COLO668 (cell line): Measurements from ENCODE around the gene EED.
"Not testable (repeated sequence)": the region's sequence is repeated elsewhere in the genome, so short reads cannot be mapped to it uniquely, and the experiment has no call there.

ENCODE experiments used
- DNase-seq: peaks from one replicate; lab custom pipeline; 2025; ENCODE audit not compliant: unreplicated experiment; lab: John Stamatoyannopoulos, UW

EED gene

DNA sequence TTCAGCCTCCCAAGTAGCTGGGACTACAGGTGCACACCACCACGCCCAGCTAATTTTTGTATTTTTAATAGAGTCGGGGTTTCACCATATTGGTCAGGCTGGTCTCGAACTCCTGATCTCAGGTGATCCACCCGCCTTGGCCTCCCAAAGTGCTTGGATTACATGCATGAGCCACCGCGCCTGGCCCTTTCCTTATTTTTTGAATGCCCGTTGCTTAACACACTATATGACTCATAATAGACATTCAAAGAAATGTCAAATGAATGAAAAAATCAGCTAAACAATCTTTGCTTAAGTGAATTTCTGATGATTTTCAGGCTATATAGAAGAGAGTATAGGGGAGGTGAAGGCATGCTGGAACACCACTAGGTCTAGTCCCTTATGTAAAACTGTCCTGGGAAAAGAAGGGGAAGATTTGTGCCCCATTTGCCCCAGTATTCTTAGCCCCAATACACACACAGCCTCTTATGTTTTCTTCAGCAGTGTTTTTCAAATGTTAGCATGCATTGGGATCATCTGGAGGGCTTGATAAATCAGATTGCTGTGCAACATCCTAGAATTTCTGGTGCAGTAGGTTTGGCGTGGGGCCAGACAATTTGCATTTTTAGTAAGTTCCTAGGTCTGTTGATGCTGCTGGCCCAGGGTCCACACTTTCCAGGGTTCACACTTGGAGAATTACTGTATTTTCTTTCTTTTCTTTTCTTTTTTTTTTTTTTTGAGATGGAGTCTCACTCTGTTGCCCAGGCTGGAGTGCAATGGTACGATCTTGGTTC is 45.1 kb downstream of the EED start:
- DNase-seq = not testable (repeated sequence)

GRCh38 chr11:86291466-86292262 is 47.1 kb downstream of the EED start:
- peak; percentile 12 for DNase-seq

DNA sequence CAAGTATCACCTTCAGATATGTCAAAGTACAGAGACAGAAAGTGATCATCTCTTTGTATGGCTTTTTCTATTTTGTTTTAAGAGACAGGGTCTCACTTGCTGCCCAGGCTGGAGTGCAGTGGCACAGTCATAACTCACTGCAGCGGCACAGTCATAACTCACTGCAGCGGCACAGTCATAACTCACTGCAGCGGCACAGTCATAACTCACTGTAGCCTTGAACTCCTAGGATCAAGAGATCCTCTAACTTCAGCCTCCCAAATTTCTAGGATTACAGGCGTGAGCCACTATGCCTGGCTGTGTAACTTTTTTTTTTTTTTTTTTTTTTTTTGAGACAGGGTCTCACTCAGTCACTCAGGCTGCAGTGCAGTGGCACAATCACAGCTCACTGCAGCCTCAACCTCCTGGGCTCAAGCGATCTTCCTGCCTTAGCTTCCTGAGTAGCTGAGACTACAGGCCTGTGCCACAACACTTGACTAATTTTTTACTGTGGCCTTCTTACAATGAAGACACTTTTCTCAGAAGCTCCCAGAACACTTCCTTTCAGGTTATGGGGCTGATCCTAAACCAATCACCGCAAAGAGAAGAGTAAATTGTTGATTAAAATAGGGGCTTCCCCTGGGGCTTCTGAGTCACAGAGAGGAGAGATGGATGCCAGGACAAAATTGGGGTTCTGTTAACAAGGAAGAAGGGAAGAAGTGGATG is 48.5 kb downstream of the EED start:
- DNase-seq = no peak

GRCh38 chr11:86294026-86294425 is 49.5 kb downstream of the EED start:
- no peak for DNase-seq

DNA sequence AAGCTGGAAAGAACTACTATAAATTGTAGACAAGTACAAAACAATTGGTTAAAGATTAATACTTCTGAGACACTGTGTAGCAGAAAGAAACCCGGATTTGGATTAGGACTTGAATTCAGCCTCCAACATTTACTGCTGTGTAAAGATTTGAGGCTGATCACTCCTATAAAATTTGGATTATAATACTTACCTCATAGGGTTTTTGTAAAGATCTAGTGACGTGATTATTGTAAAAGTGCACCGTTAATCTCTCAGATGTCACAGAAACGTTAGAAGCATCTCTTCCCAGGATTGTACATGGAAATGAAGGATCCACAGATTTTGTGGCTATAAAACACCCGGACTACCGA is 57.2 kb downstream of the EED start:
- DNase-seq = no peak

DNA sequence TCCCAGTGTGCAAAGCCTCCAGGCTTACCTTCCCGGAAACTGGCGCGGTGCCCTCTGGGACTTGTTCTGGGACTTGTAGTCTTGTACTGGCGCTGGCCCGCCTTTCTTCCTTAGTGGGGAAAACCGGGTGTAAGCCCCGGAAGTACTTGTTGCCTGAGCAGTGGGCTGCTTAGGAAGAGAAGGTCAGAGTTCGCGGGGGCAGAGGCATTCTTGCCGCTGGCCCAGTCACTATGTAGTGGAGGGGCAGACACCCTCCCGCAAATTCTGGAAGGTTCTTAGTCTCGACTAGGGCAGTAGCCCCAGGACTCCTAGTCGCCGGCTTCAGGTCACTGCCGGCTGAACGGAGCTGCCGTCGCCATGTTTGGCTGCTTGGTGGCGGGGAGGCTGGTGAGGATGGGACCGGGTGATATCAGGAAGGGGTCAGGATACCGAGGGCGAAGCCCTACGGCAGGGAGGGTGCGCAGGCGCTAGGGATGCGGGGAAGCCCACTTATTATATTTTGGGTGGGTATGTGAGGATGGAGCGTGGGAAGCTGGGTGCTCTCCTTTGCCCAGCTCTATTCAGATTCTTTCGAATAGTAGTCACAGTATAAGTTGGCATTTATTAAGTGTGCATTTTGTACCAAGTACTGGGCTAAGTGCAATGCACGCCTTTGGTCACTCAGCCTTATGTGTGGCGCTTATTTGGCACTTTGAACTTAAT is 57.7 kb downstream of the EED start, which contains the start of gene HIKESHI:
Gene HIKESHI (plus strand): TSS at position 149 of the 702 bp plus-strand sequence. CDS start 209 bp downstream, at position 358.
- DNase-seq = peak; percentile 97

DNA sequence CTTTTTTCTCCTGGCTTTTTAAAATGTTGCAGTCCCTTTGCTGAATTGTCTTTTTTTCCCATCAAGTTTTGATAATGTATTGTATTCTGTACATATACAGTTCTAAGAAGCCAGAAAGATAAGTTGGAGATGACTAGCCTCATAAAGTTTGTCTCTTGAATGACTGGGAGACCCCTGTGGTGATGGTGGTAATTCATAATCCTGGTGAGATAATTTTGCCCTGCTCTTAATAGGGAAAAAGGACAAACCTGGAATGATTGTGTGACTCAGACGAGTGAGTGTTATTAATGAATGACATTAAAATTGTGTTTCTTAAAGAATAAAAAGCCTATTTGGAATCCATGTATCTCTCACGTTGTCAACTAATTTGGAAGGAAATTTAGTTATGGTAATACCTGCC is 58.7 kb downstream of the EED start:
- DNase-seq = no peak

- DNase-seq = not testable (repeated sequence)
These were observed 64.2 kb downstream of the EED start for GRCh38 chr11:86308710-86309109.

- no peak for DNase-seq
These were observed 69.2 kb downstream of the EED start for GRCh38 chr11:86313793-86314192.

GRCh38 chr11:86314636-86315035 is 70.1 kb downstream of the EED start:
- no peak for DNase-seq
